ENCODE measurements around the gene GALNT17.

The GALNT17 gene

GRCh38 chr7:71362240-71362639, 230.3 kb downstream of the GALNT17 start:
- TF ChIP-seq CTCF (IDR thresholded peaks at IDR 0.05; ENCODE audit: control insufficient read depth, insufficient read depth, low read depth, low read length, missing control alignments), result no peak
- no peak for DNase-seq (ENCODE audit: low read depth)
- no peak overlapping the region for H3K4me3 ChIP-seq (ENCODE audit: control insufficient read depth, low read depth, low read length)

DNA sequence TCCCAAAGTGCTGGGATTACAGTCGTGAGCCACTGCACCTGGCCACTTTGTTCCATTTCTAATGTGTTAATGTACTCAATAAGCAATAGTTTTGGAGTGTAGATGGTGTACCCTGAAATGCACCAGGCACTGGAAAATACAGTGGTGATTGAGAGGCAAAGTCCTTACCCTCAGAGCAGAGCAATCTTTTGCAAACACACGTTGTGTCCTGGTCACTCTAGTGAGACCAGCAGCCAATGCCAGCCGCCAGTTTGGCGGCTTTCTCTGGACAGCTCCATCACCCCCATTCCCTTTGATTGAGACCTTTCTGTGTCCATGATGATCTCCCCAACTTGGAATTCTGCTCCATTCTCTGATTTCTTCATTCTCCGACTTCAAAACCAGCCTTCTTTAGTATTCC, 231.3 kb downstream of the GALNT17 start:
- H3K4me3 ChIP-seq (ENCODE audit: control insufficient read depth, low read depth, low read length), result no peak overlapping the region
- no peak for DNase-seq (ENCODE audit: low read depth)
- no peak for TF ChIP-seq CTCF (IDR thresholded peaks at IDR 0.05; ENCODE audit: control insufficient read depth, insufficient read depth, low read depth, low read length, missing control alignments)

DNA sequence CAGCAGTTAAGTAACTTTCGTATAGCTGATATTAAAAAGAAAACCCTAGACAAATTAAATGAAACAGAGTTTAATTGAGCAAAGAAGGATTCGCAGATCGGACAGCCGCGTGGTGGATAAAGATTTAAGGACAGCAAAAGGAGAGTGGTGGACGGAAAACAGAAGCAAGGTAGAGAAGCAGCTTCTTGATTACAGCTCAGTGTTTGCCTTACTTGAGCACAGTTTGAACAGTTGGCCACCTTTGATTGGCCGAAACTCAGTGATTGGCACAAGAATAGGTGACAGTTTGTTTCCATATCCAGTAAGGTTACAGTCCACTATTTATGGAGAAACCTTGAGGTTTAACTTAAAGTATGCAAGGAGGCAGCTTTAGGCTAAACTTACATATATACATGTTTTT, 231.7 kb downstream of the GALNT17 start:
- no peak for DNase-seq (ENCODE audit: low read depth)
- no peak for TF ChIP-seq CTCF (IDR thresholded peaks at IDR 0.05; ENCODE audit: control insufficient read depth, insufficient read depth, low read depth, low read length, missing control alignments)
- no peak overlapping the region for H3K4me3 ChIP-seq (ENCODE audit: control insufficient read depth, low read depth, low read length)

DNA sequence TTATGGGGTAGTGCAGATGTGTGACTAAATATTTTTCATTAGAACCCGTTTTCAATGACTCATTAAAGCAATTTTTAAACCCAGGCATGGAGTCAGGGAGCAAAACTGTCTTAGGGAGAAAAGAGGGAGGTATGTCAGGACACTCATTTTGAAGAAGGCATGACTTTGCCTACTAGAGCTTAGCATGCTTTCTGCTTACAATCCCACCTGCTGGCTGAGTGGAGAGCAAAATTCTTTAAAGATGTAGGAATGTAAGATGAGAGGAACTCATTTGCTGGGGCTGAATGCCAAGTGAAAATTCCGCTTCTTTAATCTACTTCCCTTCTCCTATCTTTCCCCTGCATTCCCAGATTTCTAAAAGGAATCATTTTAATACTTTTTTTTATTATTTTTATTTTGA, 232.6 kb downstream of the GALNT17 start:
- no peak overlapping the region for H3K4me3 ChIP-seq (ENCODE audit: control insufficient read depth, low read depth, low read length)
- DNase-seq (ENCODE audit: low read depth), result no peak
- no peak for TF ChIP-seq CTCF (IDR thresholded peaks at IDR 0.05; ENCODE audit: control insufficient read depth, insufficient read depth, low read depth, low read length, missing control alignments)

DNA sequence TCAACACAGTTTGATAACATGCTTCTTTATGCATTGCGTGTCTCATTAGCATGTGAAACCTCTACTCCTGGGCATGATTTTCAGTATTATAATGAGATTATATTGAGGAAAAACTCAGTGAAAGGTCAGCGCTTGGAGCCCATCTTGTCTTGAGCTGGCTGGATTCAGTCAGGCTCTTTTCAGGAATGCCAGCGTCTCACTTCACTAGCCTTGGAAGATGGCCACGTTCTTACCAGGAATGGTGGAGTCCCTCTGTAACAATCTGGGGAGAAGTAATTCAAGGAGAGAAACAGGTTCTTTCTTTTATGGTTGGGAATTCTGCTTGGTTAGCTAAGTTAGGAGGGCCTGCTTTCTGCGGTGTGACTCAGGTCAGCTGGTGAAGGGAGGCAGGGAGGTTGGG, 241.0 kb downstream of the GALNT17 start:
- no peak overlapping the region for H3K4me3 ChIP-seq (ENCODE audit: control insufficient read depth, low read depth, low read length)
- no peak for DNase-seq (ENCODE audit: low read depth)

GRCh38 chr7:71377062-71377461, 245.1 kb downstream of the GALNT17 start:
- H3K4me3 ChIP-seq (ENCODE audit: control insufficient read depth, low read depth, low read length), result no peak overlapping the region
- TF ChIP-seq CTCF (IDR thresholded peaks at IDR 0.05; ENCODE audit: control insufficient read depth, insufficient read depth, low read depth, low read length, missing control alignments), result no peak

More for the DNA sequence above, 241.0 kb downstream of the GALNT17 start:
- no peak for TF ChIP-seq CTCF (IDR thresholded peaks at IDR 0.05; ENCODE audit: control insufficient read depth, insufficient read depth, low read depth, low read length, missing control alignments)

GRCh38 chr7:71377469-71377868, 245.5 kb downstream of the GALNT17 start:
- no peak for TF ChIP-seq CTCF (IDR thresholded peaks at IDR 0.05; ENCODE audit: control insufficient read depth, insufficient read depth, low read depth, low read length, missing control alignments)
- DNase-seq (ENCODE audit: low read depth), result no peak
- no peak overlapping the region for H3K4me3 ChIP-seq (ENCODE audit: control insufficient read depth, low read depth, low read length)

More at GRCh38 chr7:71377062-71377461, 245.1 kb downstream of the GALNT17 start:
- no peak for DNase-seq (ENCODE audit: low read depth)
